DMS153 treated with DMSO at 0.1 percent for 48 hours (cell line): Measurements from ENCODE around the gene HTR6.
"Not testable (repeated sequence)": the region's sequence is repeated elsewhere in the genome, so short reads cannot be mapped to it uniquely, and the experiment has no call there.

Experiments used
- DNase-seq: peaks from one replicate; lab custom pipeline; 2025; ENCODE audit not compliant: unreplicated experiment; lab: John Stamatoyannopoulos, UW

The HTR6 gene

DNA sequence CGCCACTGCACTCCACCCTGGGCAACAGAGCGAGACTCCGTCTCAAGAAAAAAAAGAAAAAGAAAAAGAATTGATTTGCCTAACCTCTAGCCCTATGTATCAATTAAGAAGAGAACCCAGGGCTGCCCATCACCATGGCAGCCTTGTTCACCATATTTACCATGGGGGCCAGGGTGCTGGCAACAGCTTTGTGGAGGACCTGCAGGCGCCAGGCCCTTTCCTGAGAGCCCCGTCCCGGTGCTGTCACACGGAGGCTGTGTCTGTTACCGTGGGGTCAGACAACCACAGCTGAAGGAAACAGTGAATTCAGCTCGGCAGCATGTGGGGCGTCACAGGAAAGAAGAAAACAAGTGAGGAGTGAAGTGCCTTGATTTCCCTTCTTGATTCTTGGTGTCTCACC lies 27.1 kb upstream of the HTR6 start:
- DNase-seq, result no peak

DNA sequence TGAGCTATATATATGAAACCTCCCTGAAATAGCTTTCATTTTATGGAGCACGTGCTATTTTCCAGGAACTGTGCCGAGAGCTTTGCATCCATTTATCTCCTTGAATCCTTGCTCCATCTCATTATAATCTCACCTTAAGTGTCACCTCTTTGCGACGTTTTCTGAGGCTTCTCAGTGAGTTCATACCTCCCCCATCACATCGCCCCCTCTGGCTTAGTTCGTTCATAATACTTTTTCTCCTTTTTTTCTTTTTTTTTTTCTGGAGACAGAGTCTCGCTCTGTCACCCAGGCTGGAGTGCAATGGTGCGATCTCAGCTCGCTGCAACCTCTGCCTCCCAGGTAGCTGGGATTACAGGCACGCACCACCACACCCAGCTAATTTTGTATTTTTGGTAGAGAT lies 25.4 kb upstream of the HTR6 start:
- not testable (repeated sequence) for DNase-seq

DNA sequence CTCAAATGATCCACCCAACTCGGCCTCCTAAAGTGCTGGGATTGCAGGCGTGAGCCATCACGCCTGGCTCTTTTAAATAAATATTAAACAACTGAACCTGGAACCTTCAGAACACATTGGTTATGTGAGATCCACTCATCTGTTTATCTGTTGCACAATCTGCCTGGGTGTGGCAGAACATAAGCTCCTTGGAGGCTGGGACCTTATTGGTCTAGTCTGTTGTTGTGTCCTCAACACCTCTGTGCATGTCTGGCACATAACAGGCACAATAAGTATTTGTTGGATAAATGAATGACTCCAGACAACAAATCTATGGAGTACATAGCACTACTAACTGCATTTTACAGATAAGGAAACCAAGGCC lies 24.7 kb upstream of the HTR6 start:
- DNase-seq, result no peak

DNA sequence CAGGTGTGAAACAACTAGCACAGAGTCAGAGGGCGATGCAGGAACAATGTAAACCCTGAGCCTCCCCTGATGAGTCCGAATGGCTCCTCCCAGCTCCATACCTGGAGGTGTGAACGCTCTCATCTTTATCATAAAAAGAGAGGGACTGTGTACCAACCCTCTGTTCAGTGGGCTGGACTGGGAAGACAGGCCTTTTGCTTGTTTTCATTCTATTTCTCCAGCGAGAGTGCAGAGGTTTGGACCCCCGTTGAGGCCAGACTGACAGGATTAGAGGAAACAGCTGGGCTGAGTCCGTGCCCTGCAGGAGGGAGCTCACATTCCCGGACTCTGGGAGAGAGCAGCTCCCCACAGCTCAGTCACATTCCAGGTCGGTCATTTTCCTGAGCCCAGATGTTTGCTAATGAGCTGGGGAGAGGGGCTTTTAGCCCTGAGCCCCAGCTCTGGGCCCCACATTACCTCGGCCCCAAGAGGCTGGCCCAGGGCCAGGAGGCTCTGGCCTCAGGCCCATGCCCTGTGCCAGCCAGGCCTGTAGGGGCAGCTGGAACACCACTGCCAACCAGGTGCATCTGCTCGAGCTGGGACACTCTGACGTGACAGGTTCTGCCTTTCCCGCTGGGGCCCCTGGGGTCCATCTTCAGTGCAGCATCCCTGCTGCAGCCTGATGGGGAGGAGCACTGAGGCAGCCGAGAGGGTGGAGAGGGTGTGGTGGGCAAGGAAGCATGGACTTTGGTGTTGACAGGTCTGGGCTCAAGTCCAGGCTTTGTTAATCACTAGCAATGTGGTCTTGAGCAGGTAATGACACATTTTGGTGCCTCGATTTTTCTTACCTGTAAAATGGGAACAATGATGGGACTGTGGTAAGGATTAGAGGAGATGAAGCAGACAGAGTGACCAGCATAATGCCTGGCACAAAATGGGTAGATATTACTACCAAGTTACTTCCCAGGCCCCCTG lies 24.0 kb upstream of the HTR6 start:
- DNase-seq, result no peak

DNA sequence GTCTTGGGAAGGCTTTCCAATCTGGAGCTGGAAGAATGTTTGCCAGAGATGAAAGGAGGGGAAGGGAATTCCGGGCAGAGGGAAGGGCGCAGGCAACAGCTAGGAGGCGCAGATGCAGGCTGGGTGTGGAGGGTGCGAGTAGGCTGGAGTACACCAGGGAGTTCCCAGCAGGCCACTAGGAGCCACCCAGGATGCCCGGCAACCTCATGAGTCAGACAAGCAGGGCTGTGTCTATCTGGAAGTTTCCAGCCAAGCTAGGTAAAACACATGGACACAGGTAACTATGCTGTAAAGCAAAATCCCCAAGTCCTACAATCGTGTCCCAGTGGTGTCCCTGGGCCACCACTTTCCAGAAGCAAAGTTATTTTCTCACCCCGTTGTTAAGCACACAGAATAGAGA lies 21.6 kb upstream of the HTR6 start:
- peak; percentile 30 for DNase-seq

DNA sequence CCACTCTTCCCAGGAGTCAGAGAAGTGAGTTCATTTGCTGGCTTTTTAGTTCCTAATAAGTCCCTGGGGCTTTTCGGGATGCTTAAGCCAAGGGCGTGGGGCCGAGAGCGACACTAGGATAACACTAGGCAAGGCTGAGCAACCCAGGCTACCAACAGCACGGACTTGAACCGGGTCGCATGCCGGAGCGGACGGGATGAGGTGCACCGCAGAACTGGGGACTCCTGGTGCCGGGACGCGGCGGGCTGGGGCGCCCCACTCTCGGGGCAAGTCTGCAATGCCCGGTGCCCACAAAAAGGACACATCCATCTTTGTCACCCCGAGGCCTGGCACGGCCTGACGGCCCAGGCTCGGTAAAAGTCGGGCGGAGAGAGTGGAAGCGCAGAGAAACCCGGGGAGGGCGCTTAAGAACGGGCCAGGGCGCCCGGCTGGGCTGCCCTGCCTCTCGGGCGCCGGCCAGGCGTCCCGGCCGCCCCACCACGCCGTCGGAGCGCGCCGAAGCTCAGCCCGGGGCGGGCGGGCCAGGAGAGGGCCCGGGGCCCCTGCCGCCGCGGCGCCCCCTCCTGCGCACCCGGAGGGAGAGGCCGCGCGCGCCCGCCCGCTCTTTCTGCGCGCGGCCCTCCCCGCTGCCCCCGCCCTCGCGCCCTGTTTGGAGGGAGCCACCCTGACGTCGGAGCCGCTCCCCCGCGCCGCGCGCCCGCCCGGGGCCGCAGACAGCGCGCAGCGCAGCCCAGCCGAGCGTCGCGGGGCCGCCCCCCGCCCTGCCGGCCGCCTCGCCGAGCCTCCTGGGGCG lies 20.9 kb upstream of the HTR6 start, which contains the start of gene NBL1:
Gene NBL1 (plus strand): TSS at position 710 of the 793 bp plus-strand sequence. CDS start 10,720 bp downstream, outside the sequence.
- no peak for DNase-seq

DNA sequence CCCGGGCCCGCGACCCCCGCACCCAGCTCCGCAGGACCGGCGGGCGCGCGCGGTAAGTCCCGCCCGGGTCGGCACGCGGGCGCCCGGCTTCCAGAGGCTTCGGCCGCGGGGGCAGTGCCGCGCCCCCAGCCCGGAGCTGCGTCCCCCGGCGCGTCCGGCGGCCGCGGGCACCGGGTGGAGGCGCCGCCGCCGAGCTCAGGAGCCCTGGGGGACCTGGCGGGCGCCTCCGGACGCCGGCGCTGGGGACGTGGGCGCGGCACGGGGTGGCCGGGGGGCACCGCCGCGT lies 20.3 kb upstream of the HTR6 start:
- DNase-seq, result no peak

DNA sequence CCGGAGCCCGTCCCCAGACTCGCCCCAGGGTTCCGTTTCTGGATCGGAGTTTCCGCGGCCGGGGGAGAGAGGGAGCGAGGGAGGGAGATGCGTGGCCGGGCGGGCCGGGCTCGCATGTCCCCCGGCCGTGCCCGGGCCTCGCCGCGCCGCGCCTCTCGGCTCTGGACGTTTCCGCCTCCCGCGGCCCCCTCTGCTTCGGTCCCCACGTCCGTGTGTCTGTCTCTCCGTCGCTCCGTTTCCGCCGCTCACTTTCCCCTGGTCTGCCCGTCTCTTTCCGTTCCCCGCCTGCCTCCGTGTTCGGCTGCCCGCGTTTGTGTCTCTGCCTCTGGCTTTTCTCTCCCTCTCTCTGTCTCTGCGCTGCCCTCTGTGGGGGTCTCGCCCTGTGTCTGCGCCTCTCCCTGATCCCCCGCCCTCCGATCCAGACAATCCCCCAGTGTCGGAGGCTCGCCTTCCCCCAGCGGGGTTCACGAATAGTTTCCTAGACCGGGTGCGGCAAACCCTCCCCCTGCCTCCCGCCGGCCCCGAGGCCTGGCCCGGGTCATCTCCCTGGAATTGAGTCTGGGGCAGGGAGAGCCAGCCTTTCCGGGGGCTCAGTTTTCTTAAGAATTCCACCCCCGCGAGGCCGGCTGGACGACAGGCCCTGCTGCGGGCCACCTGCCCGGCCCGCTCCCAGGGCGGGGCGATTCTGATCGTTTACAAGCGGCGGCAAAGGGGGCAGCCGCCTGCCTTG lies 19.8 kb upstream of the HTR6 start:
- peak; percentile 8 for DNase-seq

DNA sequence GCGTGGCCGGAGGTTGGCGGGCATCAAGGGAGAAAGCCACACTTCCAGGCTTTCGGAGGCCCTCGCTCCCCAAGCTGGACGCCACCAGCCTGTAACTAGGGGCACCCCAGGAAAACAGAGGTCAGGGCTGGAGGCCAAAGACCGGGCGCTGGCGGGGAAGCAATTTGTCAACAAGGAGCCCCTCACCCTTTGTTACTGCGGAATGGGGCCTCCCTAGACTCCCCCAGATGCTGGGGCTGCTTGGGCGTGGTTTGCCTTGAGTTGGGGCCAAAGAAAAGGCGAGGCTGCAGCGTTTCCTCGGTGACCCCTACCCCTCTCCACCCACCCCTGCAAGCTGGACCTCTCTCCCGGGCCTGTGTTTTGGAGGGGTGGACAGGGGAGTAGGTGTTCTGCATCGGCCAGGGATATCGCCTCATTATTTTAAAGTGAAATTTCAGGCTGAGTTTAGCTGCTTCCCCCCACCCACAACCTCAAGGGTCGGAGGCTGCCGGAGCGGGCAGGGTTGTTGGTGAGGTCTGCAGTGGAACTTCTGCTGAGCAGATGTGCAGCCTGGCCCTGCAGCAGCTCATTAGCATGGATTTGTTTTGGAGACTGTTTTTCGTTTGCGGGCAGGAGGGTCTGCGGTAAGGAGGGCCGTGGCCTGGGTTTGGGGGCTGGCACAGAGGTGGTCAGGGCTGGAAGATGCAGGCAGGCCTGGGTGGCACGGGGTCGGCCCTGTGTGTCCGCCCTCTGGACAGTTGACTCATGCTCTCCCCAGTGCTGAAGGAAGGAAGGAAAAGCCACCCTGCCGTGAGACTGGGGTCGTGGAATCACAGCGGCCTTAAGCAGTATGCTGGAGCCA lies 19.0 kb upstream of the HTR6 start:
- DNase-seq, result no peak

DNA sequence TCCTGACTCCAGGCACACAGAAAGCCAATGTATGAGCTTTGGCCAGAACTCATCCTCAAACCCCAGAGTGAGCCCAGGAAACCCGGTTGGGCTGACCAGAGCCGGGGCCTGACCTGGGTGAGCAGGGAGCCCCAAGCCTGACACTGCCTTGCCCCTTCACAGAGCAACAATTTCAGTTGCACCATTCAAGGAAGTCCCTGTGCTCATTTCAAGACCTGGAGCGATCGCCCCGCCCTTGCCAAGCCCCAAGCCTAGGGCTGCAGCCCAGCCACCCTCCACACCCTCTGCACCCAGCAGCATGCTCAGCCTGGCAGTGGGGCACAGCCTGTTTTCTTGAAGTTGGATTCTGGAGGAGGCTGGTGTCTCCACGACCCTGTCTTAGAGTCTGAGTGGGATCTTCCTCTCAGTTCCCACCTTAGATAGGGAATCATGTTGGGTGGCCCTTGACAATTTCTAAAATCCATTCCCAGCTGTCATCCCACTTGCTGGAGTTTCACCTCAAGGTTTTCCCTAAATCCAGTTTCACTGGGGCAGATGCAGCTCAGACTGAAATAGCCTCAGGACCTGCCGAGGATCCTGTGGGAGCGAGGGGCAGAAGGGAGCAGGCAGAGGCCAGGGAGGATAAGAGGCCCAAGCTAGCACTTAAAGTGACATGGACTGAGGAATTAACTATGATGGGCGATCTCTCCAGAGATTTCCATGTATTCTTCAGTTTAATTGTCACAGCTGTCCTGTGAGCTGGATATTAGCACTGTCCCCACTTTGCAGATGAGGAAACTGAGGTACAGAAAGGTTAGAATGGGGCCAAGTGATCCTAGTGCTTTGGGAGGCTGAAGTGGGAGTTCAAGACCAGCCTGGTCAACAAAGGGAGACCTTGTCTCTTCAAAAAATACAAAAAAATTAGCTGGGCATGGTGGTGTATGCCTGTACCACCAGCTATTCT lies 18.0 kb upstream of the HTR6 start:
- DNase-seq, result no peak

DNA sequence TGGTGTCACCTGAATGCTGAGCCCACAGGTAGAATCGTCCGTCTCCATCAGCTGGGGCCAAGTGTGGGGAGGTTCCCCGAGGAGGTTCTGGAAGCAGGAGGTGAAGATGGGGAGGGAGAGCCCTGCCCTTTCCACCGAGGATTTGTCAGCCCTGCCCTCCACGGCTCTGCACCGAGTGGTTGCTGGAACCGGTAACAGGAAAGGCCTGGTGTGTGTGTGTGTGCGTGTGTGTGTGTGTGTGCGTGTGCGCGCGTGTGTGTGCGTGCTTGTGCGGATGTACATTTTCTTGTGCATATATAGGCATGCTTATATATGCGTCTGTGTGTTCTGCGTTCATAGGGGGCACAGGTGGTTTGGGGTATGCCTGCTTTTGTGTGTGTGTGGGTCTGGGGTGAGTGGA lies 17.0 kb upstream of the HTR6 start:
- no peak for DNase-seq

DNA sequence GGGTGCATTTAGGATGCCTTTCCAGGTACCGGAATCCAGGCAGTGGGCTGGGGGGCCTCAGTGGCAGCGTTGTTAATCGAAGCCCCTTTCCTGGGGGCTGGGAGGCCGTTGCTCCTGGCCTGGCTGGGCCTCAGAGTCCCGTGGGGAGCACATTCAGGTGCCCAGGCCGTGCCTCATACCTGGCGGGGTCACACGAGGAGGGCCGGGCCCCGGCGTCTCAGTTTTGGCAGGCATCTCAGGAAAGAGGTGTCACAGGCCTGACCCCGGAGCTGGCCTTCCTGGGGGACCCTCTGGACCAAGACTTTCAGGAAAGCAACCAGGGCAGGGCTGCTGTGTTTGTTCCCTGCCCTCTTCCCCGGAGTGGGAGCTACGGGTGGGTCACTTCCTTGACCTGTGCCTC lies 16.4 kb upstream of the HTR6 start:
- no peak for DNase-seq

DNA sequence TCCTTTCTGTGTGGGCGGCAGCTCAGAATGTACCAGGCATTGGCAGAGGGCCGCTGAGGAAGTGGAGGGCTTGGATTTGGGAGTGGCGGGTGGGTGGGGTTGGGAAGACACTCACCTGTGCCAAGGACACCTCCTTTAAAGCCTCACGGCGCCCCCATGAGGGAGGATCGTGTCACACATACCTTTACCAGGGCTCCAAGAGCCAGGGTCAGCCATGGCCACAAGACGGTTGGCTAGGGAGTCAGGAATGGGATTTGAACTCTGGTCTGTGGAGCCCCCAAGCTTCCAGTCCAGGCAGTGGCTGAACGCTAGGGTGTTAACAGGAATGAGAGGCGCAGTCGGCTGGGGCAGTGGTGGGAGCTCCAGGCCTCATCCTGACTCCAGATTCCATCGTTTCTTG lies 16.0 kb upstream of the HTR6 start:
- no peak for DNase-seq

DNA sequence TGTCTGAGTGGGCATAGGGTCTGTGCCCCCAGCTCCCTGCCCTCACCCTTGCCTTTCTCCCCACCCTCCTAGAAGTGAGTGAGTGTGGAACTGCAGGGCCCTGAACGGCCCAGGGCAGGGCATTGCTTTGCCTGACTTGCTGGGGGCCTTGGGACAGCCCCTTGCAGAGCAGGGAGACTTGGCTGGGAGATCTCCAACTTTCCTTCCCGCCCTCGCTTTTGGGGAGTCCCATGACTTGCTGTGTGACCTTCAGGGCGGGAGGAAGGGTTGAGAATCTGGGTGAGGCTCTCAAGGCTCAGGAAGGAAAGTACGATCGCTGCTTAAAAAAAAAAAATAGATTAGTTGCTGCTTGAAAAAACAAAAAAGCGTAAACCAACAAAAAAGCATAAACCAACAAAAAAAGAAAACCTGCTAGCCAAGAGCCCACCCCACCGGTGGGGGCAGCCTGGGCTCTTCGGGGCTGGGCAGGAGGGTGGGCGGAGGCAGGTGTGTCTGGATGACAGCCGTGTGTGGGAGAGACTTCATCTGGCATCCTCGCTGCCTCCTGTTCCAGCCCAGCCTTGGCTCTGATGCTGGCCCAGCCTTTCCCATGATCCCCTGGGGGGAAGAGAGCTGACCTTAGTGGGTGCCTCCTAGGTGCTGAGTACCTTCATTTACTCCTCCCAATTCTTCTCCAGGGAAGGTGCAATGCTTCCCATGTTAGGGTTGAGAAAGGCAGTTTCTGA lies 14.1 kb upstream of the HTR6 start:
- no peak for DNase-seq

DNA sequence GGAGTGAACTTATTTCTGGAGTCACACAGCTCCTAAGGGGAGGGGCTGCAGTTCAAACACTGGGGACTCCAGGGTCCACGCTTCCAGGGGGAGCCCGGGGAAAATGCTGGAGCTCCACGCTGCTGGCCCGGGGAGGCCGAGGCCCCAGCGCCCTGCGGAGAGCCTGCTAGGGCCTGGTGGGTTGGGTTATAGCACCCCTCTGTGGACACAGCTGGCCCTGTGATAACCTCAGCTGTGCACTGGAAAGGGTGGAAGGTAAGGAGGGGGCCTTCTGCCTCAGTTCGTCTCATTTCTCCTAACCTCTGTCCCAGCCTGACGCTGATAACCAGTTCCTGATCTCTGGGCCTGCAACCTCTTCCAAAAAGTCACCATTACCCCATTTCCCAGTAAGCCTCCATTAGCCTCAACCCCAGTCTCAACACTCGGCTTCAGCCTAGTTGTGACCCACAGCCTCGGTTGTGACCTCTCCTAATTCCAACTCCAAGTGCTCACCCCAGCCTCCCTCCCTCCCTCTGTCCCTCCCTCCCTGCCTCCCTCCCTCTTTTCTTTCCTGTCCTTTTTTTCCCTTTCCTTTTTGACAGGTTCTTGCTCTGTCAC lies 13.4 kb upstream of the HTR6 start:
- DNase-seq, result peak; percentile 24

DNA sequence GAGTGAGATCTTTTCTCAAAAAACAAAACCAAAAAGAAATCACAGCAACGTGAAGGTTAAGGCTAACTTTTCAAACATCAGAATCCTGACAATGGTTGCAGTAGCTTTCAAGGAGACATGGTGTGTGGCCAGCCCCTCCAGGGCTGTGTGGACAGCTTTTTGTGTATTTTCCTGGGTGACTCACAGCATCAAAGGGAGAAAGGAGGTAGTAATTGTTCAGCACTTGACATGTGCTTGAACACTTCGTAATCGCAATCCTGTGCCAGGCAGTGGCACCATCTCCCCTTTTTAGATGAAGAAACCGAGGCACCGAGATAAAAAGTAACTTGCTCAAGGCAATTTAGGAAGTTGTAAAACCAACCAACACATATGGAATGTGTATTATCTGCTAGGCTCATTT lies 10.3 kb upstream of the HTR6 start:
- no peak for DNase-seq

DNA sequence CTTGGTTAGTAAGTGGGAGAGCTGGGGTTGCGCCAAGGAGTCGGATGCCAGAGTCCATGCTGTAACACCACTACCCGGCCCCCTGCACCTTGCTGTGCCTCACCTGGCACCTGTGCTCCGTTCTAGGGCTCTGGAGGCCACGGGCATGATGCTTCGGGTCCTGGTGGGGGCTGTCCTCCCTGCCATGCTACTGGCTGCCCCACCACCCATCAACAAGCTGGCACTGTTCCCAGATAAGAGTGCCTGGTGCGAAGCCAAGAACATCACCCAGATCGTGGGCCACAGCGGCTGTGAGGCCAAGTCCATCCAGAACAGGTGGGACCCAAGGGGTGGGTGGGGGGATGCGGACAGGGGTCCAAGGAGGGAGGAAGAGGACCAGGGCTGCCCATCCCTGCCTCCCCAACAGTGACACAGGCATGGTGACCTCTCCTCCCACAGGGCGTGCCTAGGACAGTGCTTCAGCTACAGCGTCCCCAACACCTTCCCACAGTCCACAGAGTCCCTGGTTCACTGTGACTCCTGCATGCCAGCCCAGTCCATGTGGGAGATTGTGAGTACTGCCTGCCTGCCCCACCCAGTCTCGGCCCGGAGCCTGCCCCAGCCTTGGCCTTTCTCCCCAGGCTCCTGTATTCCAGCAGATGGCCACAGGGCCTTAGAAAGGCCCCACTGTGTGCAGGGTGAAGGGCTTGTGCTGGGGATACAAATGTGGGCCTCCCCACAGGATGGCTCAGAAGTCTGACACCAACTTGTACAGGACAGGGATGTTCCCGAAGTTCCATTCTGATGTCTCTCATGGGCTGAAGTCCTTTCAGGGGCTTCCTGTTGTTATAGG lies 9.6 kb upstream of the HTR6 start:
- DNase-seq, result peak; percentile 8

DNA sequence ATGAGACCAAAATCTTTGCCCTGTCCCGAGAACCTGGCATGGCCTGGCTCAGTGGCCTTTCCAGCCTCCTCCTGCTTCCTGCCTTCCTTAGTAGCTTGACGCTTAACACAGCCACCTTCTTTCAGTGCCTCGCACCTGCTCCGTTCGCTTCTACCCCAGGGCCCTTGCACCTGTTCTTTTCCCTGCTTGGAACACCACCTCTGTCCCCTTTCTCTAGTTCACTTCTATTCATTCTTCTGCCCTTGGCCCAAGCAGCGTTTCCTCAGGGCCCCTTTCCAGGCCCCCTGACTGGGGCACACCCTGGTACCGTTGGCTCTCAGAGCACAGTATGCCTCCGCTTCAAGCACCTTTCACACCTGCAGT lies 9.0 kb upstream of the HTR6 start:
- no peak for DNase-seq
